ENCODE measurements around the gene ZBTB49. TPM values are rescaled to one million over a fixed set of nuclear protein-coding genes. Genes with fewer than 3 reads are reported as not detected.

The ZBTB49 gene
- total and polyA plus RNA-seq, 2 donors (not counting 1 experiment from before 2014, with no cell fraction given) = 7.0 to 16.9 TPM

GRCh38 chr4:4259484-4260100 lies 30.5 kb upstream of the ZBTB49 start:
- Mint-ChIP-seq H3K4me1 (no peaks in the 10 kb centered on the region), H3K27ac (no peak overlapping the region), H3K27me3 (peaks cover 11% of the 10 kb centered on the region), H3K9me3 (ENCODE audit: insufficient read depth) (no peaks in the 10 kb centered on the region), H3K4me3 (no peak overlapping the region)
- no peak overlapping the region for H3K27ac ChIP-seq (ENCODE audit: low read length in 2 of 2)
- 70% methylated on average over 4 of the region's 9 CpGs for WGBS (ENCODE audit: insufficient coverage)
- H3K79me2 ChIP-seq (ENCODE audit: control insufficient read depth, insufficient read depth, low read length) = no peaks in the 10 kb centered on the region
- TF ChIP-seq EZH2 (IDR thresholded peaks at IDR 0.05; ENCODE audit: borderline replicate concordance, insufficient read depth, low read depth, low read length, poor library complexity, severe bottlenecking) = no peak
- TF ChIP-seq, protein P1, sequence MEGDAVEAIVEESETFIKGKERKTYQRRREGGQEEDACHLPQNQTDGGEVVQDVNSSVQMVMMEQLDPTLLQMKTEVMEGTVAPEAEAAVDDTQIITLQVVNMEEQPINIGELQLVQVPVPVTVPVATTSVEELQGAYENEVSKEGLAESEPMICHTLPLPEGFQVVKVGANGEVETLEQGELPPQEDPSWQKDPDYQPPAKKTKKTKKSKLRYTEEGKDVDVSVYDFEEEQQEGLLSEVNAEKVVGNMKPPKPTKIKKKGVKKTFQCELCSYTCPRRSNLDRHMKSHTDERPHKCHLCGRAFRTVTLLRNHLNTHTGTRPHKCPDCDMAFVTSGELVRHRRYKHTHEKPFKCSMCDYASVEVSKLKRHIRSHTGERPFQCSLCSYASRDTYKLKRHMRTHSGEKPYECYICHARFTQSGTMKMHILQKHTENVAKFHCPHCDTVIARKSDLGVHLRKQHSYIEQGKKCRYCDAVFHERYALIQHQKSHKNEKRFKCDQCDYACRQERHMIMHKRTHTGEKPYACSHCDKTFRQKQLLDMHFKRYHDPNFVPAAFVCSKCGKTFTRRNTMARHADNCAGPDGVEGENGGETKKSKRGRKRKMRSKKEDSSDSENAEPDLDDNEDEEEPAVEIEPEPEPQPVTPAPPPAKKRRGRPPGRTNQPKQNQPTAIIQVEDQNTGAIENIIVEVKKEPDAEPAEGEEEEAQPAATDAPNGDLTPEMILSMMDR (IDR thresholded peaks at IDR 0.05) = no peak
- CTCF ChIA-PET = interaction anchor here (0.6 to 2.4 kb wide), 10 partner anchors 8 to 248 kb away, joined by 3 to 16 read pairs (median 5); partner anchors contain the start of genes LYAR, TMEM128 and ZBTB49
- ATAC-seq (ENCODE audit: low read depth) = no peak
- H3K9me3 ChIP-seq (ENCODE audit: control extremely low read depth in 1 of 3, control insufficient read depth in 2 of 3, insufficient read depth in 1 of 3, low read length in 2 of 3) = no peaks in the 10 kb centered on the region
- no peak overlapping the region for H3K9ac ChIP-seq (ENCODE audit: low read length)
- H3K27me3 ChIP-seq (replicated peaks in 1 of 4; ENCODE audit: control extremely low read depth in 1 of 4, control insufficient read depth in 3 of 4, insufficient read depth in 4 of 4, low read length in 3 of 4) = peaks cover 0 to 11% (median 0%) of the 10 kb centered on the region in 4 experiments
- no peak overlapping the region for H3K4me2 ChIP-seq (replicated peaks; ENCODE audit: low read depth, low read length, poor library complexity, severe bottlenecking)
- H3K4me1 ChIP-seq (ENCODE audit: control insufficient read depth in 2 of 2, insufficient read depth in 2 of 2, low read length in 2 of 2) = no peaks in the 10 kb centered on the region
- no peak overlapping the region for H2AFZ ChIP-seq (ENCODE audit: insufficient read depth, low read depth, low read length, poor library complexity, severe bottlenecking)
- no peak overlapping the region for H3K4me3 ChIP-seq (ENCODE audit: control extremely low read depth in 1 of 5, extremely low read depth in 1 of 5, insufficient read depth in 1 of 5, low read depth in 2 of 5, low read length in 4 of 5)
- H3K36me3 ChIP-seq (replicated peaks in 1 of 2; ENCODE audit: control extremely low read depth in 1 of 2, control insufficient read depth in 1 of 2, extremely low read depth in 1 of 2, insufficient read depth in 2 of 2, low read length in 1 of 2) = no peaks in the 10 kb centered on the region
- intact Hi-C loops (cut with micrococcal nuclease) = loop anchor here (2.0 kb wide), 1 partner anchor 75 kb away; no protein-coding TSS in a partner anchor
- no peaks in the 10 kb centered on the region for H4K20me1 ChIP-seq (ENCODE audit: control insufficient read depth, insufficient read depth, low read length, poor library complexity, severe bottlenecking)
- DNase-seq = no peak
- POLR2A ChIA-PET = no interaction called here

DNA sequence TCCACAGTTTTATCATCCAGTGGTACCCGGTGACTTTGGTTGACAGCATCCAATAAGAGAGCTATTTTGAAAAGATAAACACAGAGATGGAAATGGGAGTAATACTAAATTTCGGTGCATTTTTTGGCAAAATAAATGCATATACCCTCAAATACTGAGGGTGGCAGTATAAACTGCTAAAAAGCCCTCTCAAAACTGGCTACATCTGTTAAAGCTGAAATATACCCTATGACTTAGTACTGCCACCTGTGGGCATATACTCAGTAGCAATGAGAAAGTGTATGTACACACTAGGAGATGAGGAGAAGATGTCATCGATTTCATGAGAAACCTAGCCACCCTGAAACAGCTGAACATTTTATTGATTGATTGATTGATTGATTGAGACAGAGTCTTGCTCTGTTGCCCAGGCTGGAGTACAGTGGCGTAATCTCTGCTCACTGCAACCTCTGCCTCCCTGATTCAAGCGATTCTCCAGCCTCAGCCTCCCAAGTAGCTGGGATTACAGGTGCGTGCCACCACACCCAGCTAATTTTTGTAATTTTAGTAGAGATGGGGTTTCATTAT lies 29.8 kb upstream of the ZBTB49 start:
- H3K27ac ChIP-seq (ENCODE audit: low read length in 2 of 2) = no peak overlapping the region
- no peak overlapping the region for H2AFZ ChIP-seq (ENCODE audit: insufficient read depth, low read depth, low read length, poor library complexity, severe bottlenecking)
- intact Hi-C loops (cut with micrococcal nuclease) = loop anchor here (2.0 kb wide), 1 partner anchor 75 kb away; no protein-coding TSS in a partner anchor
- ATAC-seq (ENCODE audit: low read depth) (peak; percentile 80), DNase-seq (peak; percentile 42)
- Mint-ChIP-seq H3K4me3 (no peak overlapping the region), H3K27ac (no peak overlapping the region), H3K4me1 (no peaks in the 10 kb centered on the region), H3K27me3 (peaks cover 7% of the 10 kb centered on the region), H3K9me3 (ENCODE audit: insufficient read depth) (no peaks in the 10 kb centered on the region)
- H3K4me2 ChIP-seq (replicated peaks; ENCODE audit: low read depth, low read length, poor library complexity, severe bottlenecking) = no peak overlapping the region
- WGBS (ENCODE audit: insufficient coverage) = no CpG with 5 or more reads among the region's 6 CpGs
- ChIA-PET POLR2A (no interaction called here), CTCF (interaction anchor here (0.7 to 2.4 kb wide), 8 partner anchors 9 to 247 kb away, joined by 3 to 16 read pairs (median 6); partner anchors contain the start of genes LYAR, TMEM128 and ZBTB49)
- H3K79me2 ChIP-seq (ENCODE audit: control insufficient read depth, insufficient read depth, low read length) = no peaks in the 10 kb centered on the region
- no peaks in the 10 kb centered on the region for H3K4me1 ChIP-seq (ENCODE audit: control insufficient read depth in 2 of 2, insufficient read depth in 2 of 2, low read length in 2 of 2)
- H4K20me1 ChIP-seq (ENCODE audit: control insufficient read depth, insufficient read depth, low read length, poor library complexity, severe bottlenecking) = no peaks in the 10 kb centered on the region
- no peak overlapping the region for H3K9ac ChIP-seq (ENCODE audit: low read length)
- H3K4me3 ChIP-seq (ENCODE audit: control extremely low read depth in 1 of 5, extremely low read depth in 1 of 5, insufficient read depth in 1 of 5, low read depth in 2 of 5, low read length in 4 of 5) = no peak overlapping the region
- no peaks in the 10 kb centered on the region for H3K36me3 ChIP-seq (replicated peaks in 1 of 2; ENCODE audit: control extremely low read depth in 1 of 2, control insufficient read depth in 1 of 2, extremely low read depth in 1 of 2, insufficient read depth in 2 of 2, low read length in 1 of 2)
- peaks cover 0 to 6% (median 0%) of the 10 kb centered on the region in 4 experiments for H3K27me3 ChIP-seq (replicated peaks in 1 of 4; ENCODE audit: control extremely low read depth in 1 of 4, control insufficient read depth in 3 of 4, insufficient read depth in 4 of 4, low read length in 3 of 4)
- TF ChIP-seq, protein P1 (IDR thresholded peaks at IDR 0.05) = peak; percentile 59
- TF ChIP-seq EZH2 (IDR thresholded peaks at IDR 0.05; ENCODE audit: borderline replicate concordance, insufficient read depth, low read depth, low read length, poor library complexity, severe bottlenecking) = no peak
- H3K9me3 ChIP-seq (ENCODE audit: control extremely low read depth in 1 of 3, control insufficient read depth in 2 of 3, insufficient read depth in 1 of 3, low read length in 2 of 3) = no peaks in the 10 kb centered on the region
